HCT116 (cell line): Measurements from ENCODE around the gene TPM4. TPM values are rescaled to one million over a fixed set of nuclear protein-coding genes. Genes with fewer than 3 reads are reported as not detected.

Source experiments
- ATAC-seq: fragments of 200-7000 bp; cut with Tn5 transposase; 2 replicates; pipeline ENCODE4 v1.9.1; 2020; ENCODE audit warnings: mild to moderate bottlenecking, moderate library complexity
- BruUV-seq: library from RNA; stranded (reverse); fragments of 400-500 nt; replicated peaks from 2 replicates; lab custom pipeline; 2021; lab: Mats Ljungman, UMichigan
- CTCF ChIA-PET: fragments of 300-600 bp; sonication (Branson Sonifier 250); formaldehyde crosslinking; loops from one replicate; lab custom pipeline; 2021; ENCODE audit warnings: antibody characterized with exemption; lab: Charles Lee
- POLR2A ChIA-PET: fragments of 300-600, 350-600 bp; sonication (Branson Sonifier 250); formaldehyde crosslinking; loops from one replicate; lab custom pipeline; 2021; ENCODE audit warnings: antibody characterized with exemption; lab: Charles Lee
- RAD21 ChIA-PET, 2 experiments: fragments of 300-600 bp; sonication (Branson Sonifier 250); formaldehyde crosslinking; loops; one replicate each; lab custom pipeline; 2023; ENCODE audit warnings: low total read pairs in 2 of 2; ENCODE audit not compliant: uncharacterized antibody in 2 of 2, unreplicated experiment in 2 of 2, low non-redundant PET in 1 of 2; lab: Charles Lee
- DNase-seq: peaks from one replicate; pipeline ENCODE4 v3.0.0-alpha.2; 2010; ENCODE audit warnings: low read depth, low spot score
- H2AFZ ChIP-seq: fragments of 200-600 bp; shearing (Covaris generic), sonication (generic); 2 replicates; pipeline ENCODE4 v1.6.1; 2017; ENCODE audit warnings: low read depth, mixed run types, mixed read lengths, antibody characterized with exemption, low read length; ENCODE audit not compliant: poor library complexity, severe bottlenecking
- H3K27ac ChIP-seq: 2 replicates; pipeline ENCODE4 v1.5.1; 2012; ENCODE audit warnings: low read depth, low read length
- H3K27me3 ChIP-seq: fragments of 200-600 bp; sonication (generic); 2 replicates; pipeline ENCODE4 v1.6.1; 2016; ENCODE audit warnings: mixed run types, low read length, mixed read lengths; ENCODE audit not compliant: insufficient read depth
- H3K36me3 ChIP-seq, 2 experiments: fragments of 200-500 bp in 1 of 2; fragments of 200-600 bp in 1 of 2; sonication (Bioruptor generic) in 1 of 2; sonication (generic) in 1 of 2; 2 replicates each; pipeline versions ENCODE4 v1.5.1 to v1.6.1; 2014 to 2016; ENCODE audit warnings: low read length in 2 of 2, inconsistent platforms in 1 of 2, mixed read lengths in 1 of 2, mixed run types in 1 of 2; ENCODE audit not compliant: insufficient read depth in 2 of 2, control insufficient read depth in 1 of 2
- H3K4me1 ChIP-seq, 2 experiments: fragments of 200-600 bp in 1 of 2; sonication (generic) in 1 of 2; 2 replicates each; pipeline versions ENCODE4 v1.5.1 to v1.6.1; 2012 to 2017; ENCODE audit warnings: low read length in 2 of 2, inconsistent platforms in 1 of 2, mild to moderate bottlenecking in 1 of 2, mixed read lengths in 1 of 2, mixed run types in 1 of 2, moderate library complexity in 1 of 2; ENCODE audit not compliant: insufficient read depth in 2 of 2, control insufficient read depth in 1 of 2
- H3K4me2 ChIP-seq: fragments of 200-600 bp; sonication (generic); 2 replicates; pipeline ENCODE4 v1.6.1; 2017; ENCODE audit warnings: mixed run types, low read length, mixed read lengths
- H3K4me3 ChIP-seq, 2 experiments: fragments of 200-600 bp in 1 of 2; sonication (generic) in 1 of 2; replicated peaks in 1 of 2; 2 replicates each; pipeline ENCODE4 v1.5.1; 2011 to 2016; ENCODE audit warnings: low read length in 2 of 2, control low read depth in 1 of 2, low read depth in 1 of 2, mild to moderate bottlenecking in 1 of 2, mixed read lengths in 1 of 2, mixed run types in 1 of 2
- H3K79me2 ChIP-seq: fragments of 200-600 bp; sonication (generic); 2 replicates; pipeline ENCODE4 v1.6.1; 2017; ENCODE audit warnings: mild to moderate bottlenecking, mixed run types, low read length, moderate library complexity, mixed read lengths; ENCODE audit not compliant: insufficient read depth
- H3K9ac ChIP-seq: fragments of 200-600 bp; sonication (generic); 2 replicates; pipeline ENCODE4 v1.6.1; 2016; ENCODE audit warnings: low read length, mixed read lengths
- H3K9me2 ChIP-seq: fragments of 200-600 bp; sonication (generic), shearing (Covaris generic); 2 replicates; pipeline ENCODE4 v1.6.1; 2017; ENCODE audit warnings: mixed run types, mild to moderate bottlenecking, moderate library complexity; ENCODE audit not compliant: insufficient read depth
- H3K9me3 ChIP-seq, 2 experiments: fragments of 200-500 bp in 1 of 2; fragments of 200-600 bp in 1 of 2; sonication (Bioruptor generic) in 1 of 2; sonication (generic) in 1 of 2; 2 replicates each; pipeline ENCODE4 v1.6.1; 2014 to 2017; ENCODE audit warnings: low read length in 2 of 2, mixed read lengths in 2 of 2, inconsistent platforms in 1 of 2, low read depth in 1 of 2, mild to moderate bottlenecking in 1 of 2, mixed run types in 1 of 2, moderate library complexity in 1 of 2; ENCODE audit not compliant: control insufficient read depth in 1 of 2, insufficient read depth in 1 of 2
- H4K20me1 ChIP-seq: fragments of 200-600 bp; sonication (generic), shearing (Covaris generic); 2 replicates; pipeline ENCODE4 v1.6.1; 2017; ENCODE audit warnings: mixed run types, mild to moderate bottlenecking, moderate library complexity; ENCODE audit not compliant: insufficient read depth
- CBX3 ChIP-seq: IDR thresholded peaks from 2 replicates; pipeline ENCODE4 v1.6.1; 2012; ENCODE audit warnings: low read depth
- CTCF ChIP-seq, 3 experiments: fragments of 200-600 bp in 1 of 3; sonication (generic) in 1 of 3; IDR thresholded peaks in 2 of 3; conservative IDR thresholded peaks in 1 of 3; 2 replicates each; pipeline ENCODE4 v1.5.1; 2012 to 2017; ENCODE audit warnings: low read depth in 2 of 3, low read length in 2 of 3, antibody characterized with exemption in 1 of 3, borderline replicate concordance in 1 of 3, control low read depth in 1 of 3, mild to moderate bottlenecking in 1 of 3, mixed read lengths in 1 of 3, mixed run types in 1 of 3, moderate library complexity in 1 of 3; ENCODE audit not compliant: insufficient read depth in 1 of 3
- EGR1 ChIP-seq: IDR thresholded peaks from 2 replicates; pipeline ENCODE4 v1.6.1; 2012; ENCODE audit warnings: low read depth
- EZH2 ChIP-seq: fragments of 200-600 bp; sonication (generic); IDR thresholded peaks from 2 replicates; pipeline ENCODE4 v1.6.1; 2017; ENCODE audit warnings: antibody characterized with exemption, mixed run types
- JUND ChIP-seq: IDR thresholded peaks from 2 replicates; pipeline ENCODE4 v1.6.1; 2012
- RAD21 ChIP-seq: IDR thresholded peaks from 2 replicates; pipeline ENCODE4 v1.6.1; 2012; ENCODE audit warnings: low read depth, mild to moderate bottlenecking
- SRF ChIP-seq: IDR thresholded peaks from 2 replicates; pipeline ENCODE4 v1.6.1; 2012; ENCODE audit warnings: low read depth
- TCF7L2 ChIP-seq: IDR thresholded peaks from 2 replicates; pipeline ENCODE4 v1.7.0; 2011; ENCODE audit warnings: borderline replicate concordance, inconsistent platforms; ENCODE audit not compliant: insufficient read depth, insufficient read length; ENCODE audit errors: extremely low read depth
- ZFX ChIP-seq: fragments of 450-650 bp; IDR thresholded peaks from 2 replicates; pipeline ENCODE4 v1.6.1; 2017
- ZNF274 ChIP-seq: fragments of 200-500 bp; sonication (Bioruptor generic); IDR thresholded peaks from 2 replicates; pipeline ENCODE4 v1.6.1; 2014; ENCODE audit warnings: mild to moderate bottlenecking, low read depth, low read length, inconsistent platforms
- intact Hi-C: fragments of 100-400 bp; cut with micrococcal nuclease; formaldehyde crosslinking; loops from 2 replicates; pipeline ENCODE4 v1.10.0; 2022
- total RNA-seq: library from RNA; stranded (reverse); gene quantifications from one replicate; pipeline ENCODE4 v1.2.1, GENCODE V29; 2021; ENCODE audit not compliant: unreplicated experiment
- TF ChIP-seq, protein P1 (sequence below): IDR thresholded peaks from 2 replicates; pipeline ENCODE4 v1.6.1; 2012
- TF ChIP-seq, protein P2 (sequence below): IDR thresholded peaks from 2 replicates; pipeline ENCODE4 v1.6.1; 2012; ENCODE audit warnings: low read depth

The TPM4 gene
- total RNA-seq, 1 experiment from 2014 or later: 275 TPM

DNA sequence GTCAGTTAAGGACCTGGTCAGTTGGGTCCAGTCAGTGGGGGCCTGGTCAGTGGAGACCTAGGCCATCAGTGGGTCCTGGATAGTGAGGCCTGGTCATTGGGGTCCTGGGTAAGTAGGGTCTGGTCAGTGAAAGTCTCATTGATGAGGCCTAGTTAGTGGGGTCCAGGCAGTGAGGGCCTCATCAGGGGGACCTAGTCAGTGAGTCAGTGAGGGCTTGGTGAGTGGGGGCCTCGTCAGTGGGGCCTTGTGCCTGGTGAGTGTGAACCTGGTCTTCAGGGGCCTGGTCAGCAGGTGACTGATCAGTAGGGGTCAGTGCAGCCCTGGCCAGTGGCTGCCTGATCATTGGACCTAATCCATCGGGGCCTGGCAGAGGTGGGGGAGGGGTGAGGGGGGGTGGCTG, 42.6 kb upstream of the TPM4 start (continued):
- no peak for TF ChIP-seq CTCF (IDR thresholded peaks at IDR 0.05 in 2 of 3, conservative IDR thresholded peaks at IDR 0.05 in 1 of 3; ENCODE audit: borderline replicate concordance in 1 of 3, insufficient read depth in 1 of 3, low read depth in 2 of 3, low read length in 2 of 3)
- no peak for TF ChIP-seq CBX3
- TF ChIP-seq TCF7L2: no peak
- TF ChIP-seq EGR1: no peak
- no peak for TF ChIP-seq RAD21
- TF ChIP-seq JUND: no peak

GRCh38 chr19:16034180-16034579, 42.1 kb upstream of the TPM4 start:
- H3K9me2 ChIP-seq: no peaks in the 10 kb centered on the region
- TF ChIP-seq ZFX (no peak), EGR1 (no peak), TCF7L2 (no peak), CTCF (IDR thresholded peaks at IDR 0.05 in 2 of 3, conservative IDR thresholded peaks at IDR 0.05 in 1 of 3; ENCODE audit: borderline replicate concordance in 1 of 3, insufficient read depth in 1 of 3, low read depth in 2 of 3, low read length in 2 of 3) (no peak), CBX3 (no peak), ZNF274 (no peak), SRF (no peak), EZH2 (no peak), RAD21 (no peak)
- TF ChIP-seq, protein P1, sequence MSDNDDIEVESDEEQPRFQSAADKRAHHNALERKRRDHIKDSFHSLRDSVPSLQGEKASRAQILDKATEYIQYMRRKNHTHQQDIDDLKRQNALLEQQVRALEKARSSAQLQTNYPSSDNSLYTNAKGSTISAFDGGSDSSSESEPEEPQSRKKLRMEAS: no peak
- TF ChIP-seq, protein P2, sequence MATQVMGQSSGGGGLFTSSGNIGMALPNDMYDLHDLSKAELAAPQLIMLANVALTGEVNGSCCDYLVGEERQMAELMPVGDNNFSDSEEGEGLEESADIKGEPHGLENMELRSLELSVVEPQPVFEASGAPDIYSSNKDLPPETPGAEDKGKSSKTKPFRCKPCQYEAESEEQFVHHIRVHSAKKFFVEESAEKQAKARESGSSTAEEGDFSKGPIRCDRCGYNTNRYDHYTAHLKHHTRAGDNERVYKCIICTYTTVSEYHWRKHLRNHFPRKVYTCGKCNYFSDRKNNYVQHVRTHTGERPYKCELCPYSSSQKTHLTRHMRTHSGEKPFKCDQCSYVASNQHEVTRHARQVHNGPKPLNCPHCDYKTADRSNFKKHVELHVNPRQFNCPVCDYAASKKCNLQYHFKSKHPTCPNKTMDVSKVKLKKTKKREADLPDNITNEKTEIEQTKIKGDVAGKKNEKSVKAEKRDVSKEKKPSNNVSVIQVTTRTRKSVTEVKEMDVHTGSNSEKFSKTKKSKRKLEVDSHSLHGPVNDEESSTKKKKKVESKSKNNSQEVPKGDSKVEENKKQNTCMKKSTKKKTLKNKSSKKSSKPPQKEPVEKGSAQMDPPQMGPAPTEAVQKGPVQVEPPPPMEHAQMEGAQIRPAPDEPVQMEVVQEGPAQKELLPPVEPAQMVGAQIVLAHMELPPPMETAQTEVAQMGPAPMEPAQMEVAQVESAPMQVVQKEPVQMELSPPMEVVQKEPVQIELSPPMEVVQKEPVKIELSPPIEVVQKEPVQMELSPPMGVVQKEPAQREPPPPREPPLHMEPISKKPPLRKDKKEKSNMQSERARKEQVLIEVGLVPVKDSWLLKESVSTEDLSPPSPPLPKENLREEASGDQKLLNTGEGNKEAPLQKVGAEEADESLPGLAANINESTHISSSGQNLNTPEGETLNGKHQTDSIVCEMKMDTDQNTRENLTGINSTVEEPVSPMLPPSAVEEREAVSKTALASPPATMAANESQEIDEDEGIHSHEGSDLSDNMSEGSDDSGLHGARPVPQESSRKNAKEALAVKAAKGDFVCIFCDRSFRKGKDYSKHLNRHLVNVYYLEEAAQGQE: no peak
- ChIA-PET RAD21 (no interaction called here), CTCF (no interaction called here), POLR2A (no interaction called here)
- no peak overlapping the region for H3K27ac ChIP-seq
- H3K4me3 ChIP-seq: no peak overlapping the region
- intact Hi-C loops: no loop called here
- H3K4me2 ChIP-seq: no peak overlapping the region
- no peaks in the 10 kb centered on the region for H3K4me1 ChIP-seq
- no peak for DNase-seq
- no peaks in the 10 kb centered on the region for H3K79me2 ChIP-seq
- ATAC-seq: no peak
- H2AFZ ChIP-seq: no peak overlapping the region
- no TSS peak for BruUV-seq
- H4K20me1 ChIP-seq: no peaks in the 10 kb centered on the region
- H3K36me3 ChIP-seq: no peaks in the 10 kb centered on the region
- H3K9ac ChIP-seq: no peak overlapping the region
- no peaks in the 10 kb centered on the region for H3K9me3 ChIP-seq
- H3K27me3 ChIP-seq: no peaks in the 10 kb centered on the region
